ENCODE measurements around the gene TMED10.

TMED10 gene

GRCh38 chr14:75208843-75209242 lies 32.4 kb upstream of the TMED10 start:
- TF ChIP-seq NFIC (IDR thresholded peaks at IDR 0.05) (no peak), FOXM1 (IDR thresholded peaks at IDR 0.05; ENCODE audit: borderline replicate concordance, low read depth) (no peak), CREB1 (IDR thresholded peaks at IDR 0.05; ENCODE audit: low read depth) (no peak), ZBTB7A (IDR thresholded peaks at IDR 0.05; ENCODE audit: low read depth) (no peak), EGR1 (IDR thresholded peaks at IDR 0.05) (no peak), MAX (IDR thresholded peaks at IDR 0.05) (no peak), TAF1 (IDR thresholded peaks at IDR 0.05; ENCODE audit: low read depth) (no peak), EP300 (IDR thresholded peaks at IDR 0.05; ENCODE audit: borderline replicate concordance) (no peak), CEBPB (IDR thresholded peaks at IDR 0.05) (no peak), TEAD4 (IDR thresholded peaks at IDR 0.05) (no peak), RAD21 (IDR thresholded peaks at IDR 0.05; ENCODE audit: low read depth) (no peak), TCF12 (IDR thresholded peaks at IDR 0.05; ENCODE audit: low read depth) (no peak), YY1 (IDR thresholded peaks at IDR 0.05; ENCODE audit: low read depth) (no peak)
- TF ChIP-seq, protein P1, sequence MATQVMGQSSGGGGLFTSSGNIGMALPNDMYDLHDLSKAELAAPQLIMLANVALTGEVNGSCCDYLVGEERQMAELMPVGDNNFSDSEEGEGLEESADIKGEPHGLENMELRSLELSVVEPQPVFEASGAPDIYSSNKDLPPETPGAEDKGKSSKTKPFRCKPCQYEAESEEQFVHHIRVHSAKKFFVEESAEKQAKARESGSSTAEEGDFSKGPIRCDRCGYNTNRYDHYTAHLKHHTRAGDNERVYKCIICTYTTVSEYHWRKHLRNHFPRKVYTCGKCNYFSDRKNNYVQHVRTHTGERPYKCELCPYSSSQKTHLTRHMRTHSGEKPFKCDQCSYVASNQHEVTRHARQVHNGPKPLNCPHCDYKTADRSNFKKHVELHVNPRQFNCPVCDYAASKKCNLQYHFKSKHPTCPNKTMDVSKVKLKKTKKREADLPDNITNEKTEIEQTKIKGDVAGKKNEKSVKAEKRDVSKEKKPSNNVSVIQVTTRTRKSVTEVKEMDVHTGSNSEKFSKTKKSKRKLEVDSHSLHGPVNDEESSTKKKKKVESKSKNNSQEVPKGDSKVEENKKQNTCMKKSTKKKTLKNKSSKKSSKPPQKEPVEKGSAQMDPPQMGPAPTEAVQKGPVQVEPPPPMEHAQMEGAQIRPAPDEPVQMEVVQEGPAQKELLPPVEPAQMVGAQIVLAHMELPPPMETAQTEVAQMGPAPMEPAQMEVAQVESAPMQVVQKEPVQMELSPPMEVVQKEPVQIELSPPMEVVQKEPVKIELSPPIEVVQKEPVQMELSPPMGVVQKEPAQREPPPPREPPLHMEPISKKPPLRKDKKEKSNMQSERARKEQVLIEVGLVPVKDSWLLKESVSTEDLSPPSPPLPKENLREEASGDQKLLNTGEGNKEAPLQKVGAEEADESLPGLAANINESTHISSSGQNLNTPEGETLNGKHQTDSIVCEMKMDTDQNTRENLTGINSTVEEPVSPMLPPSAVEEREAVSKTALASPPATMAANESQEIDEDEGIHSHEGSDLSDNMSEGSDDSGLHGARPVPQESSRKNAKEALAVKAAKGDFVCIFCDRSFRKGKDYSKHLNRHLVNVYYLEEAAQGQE (IDR thresholded peaks at IDR 0.05; ENCODE audit: low read depth): no peak
- TF ChIP-seq, protein P2, sequence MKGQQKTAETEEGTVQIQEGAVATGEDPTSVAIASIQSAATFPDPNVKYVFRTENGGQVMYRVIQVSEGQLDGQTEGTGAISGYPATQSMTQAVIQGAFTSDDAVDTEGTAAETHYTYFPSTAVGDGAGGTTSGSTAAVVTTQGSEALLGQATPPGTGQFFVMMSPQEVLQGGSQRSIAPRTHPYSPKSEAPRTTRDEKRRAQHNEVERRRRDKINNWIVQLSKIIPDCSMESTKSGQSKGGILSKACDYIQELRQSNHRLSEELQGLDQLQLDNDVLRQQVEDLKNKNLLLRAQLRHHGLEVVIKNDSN (IDR thresholded peaks at IDR 0.05): no peak

GRCh38 chr14:75206190-75206589 lies 29.8 kb upstream of the TMED10 start:
- TF ChIP-seq RAD21 (IDR thresholded peaks at IDR 0.05; ENCODE audit: low read depth) (no peak), FOXM1 (IDR thresholded peaks at IDR 0.05; ENCODE audit: borderline replicate concordance, low read depth) (no peak), TAF1 (IDR thresholded peaks at IDR 0.05; ENCODE audit: low read depth) (no peak), EP300 (IDR thresholded peaks at IDR 0.05; ENCODE audit: borderline replicate concordance) (no peak), MAX (IDR thresholded peaks at IDR 0.05) (no peak), CEBPB (IDR thresholded peaks at IDR 0.05) (no peak), NFIC (IDR thresholded peaks at IDR 0.05) (no peak), TCF12 (IDR thresholded peaks at IDR 0.05; ENCODE audit: low read depth) (no peak), CREB1 (IDR thresholded peaks at IDR 0.05; ENCODE audit: low read depth) (no peak), EGR1 (IDR thresholded peaks at IDR 0.05) (no peak), YY1 (IDR thresholded peaks at IDR 0.05; ENCODE audit: low read depth) (no peak), ZBTB7A (IDR thresholded peaks at IDR 0.05; ENCODE audit: low read depth) (no peak), TEAD4 (IDR thresholded peaks at IDR 0.05) (no peak)
- TF ChIP-seq, protein P1 (IDR thresholded peaks at IDR 0.05; ENCODE audit: low read depth): no peak
- TF ChIP-seq, protein P2 (IDR thresholded peaks at IDR 0.05): no peak

- TF ChIP-seq EP300 (IDR thresholded peaks at IDR 0.05; ENCODE audit: borderline replicate concordance) (no peak), ZBTB7A (IDR thresholded peaks at IDR 0.05; ENCODE audit: low read depth) (no peak), NFIC (IDR thresholded peaks at IDR 0.05) (no peak), RAD21 (IDR thresholded peaks at IDR 0.05; ENCODE audit: low read depth) (no peak), CEBPB (IDR thresholded peaks at IDR 0.05) (no peak), TAF1 (IDR thresholded peaks at IDR 0.05; ENCODE audit: low read depth) (no peak), EGR1 (IDR thresholded peaks at IDR 0.05) (no peak), FOXM1 (IDR thresholded peaks at IDR 0.05; ENCODE audit: borderline replicate concordance, low read depth) (no peak), TCF12 (IDR thresholded peaks at IDR 0.05; ENCODE audit: low read depth) (no peak), TEAD4 (IDR thresholded peaks at IDR 0.05) (no peak), MAX (IDR thresholded peaks at IDR 0.05) (no peak), YY1 (IDR thresholded peaks at IDR 0.05; ENCODE audit: low read depth) (no peak), CREB1 (IDR thresholded peaks at IDR 0.05; ENCODE audit: low read depth) (no peak)
- TF ChIP-seq, protein P1 (IDR thresholded peaks at IDR 0.05; ENCODE audit: low read depth): no peak
- TF ChIP-seq, protein P2 (IDR thresholded peaks at IDR 0.05): no peak
These were observed 29.2 kb upstream of the TMED10 start for GRCh38 chr14:75205591-75205990.
